ENCODE results near the gene C11orf98. TPM values are rescaled to one million over a fixed set of nuclear protein-coding genes. Genes with fewer than 3 reads are reported as not detected.

The C11orf98 gene
- total and polyA plus RNA-seq, 2 of the 13 experiments (the other 11 are each of a cell fraction or from before 2014, with no cell fraction given) = 30.4 to 91.8 TPM

DNA sequence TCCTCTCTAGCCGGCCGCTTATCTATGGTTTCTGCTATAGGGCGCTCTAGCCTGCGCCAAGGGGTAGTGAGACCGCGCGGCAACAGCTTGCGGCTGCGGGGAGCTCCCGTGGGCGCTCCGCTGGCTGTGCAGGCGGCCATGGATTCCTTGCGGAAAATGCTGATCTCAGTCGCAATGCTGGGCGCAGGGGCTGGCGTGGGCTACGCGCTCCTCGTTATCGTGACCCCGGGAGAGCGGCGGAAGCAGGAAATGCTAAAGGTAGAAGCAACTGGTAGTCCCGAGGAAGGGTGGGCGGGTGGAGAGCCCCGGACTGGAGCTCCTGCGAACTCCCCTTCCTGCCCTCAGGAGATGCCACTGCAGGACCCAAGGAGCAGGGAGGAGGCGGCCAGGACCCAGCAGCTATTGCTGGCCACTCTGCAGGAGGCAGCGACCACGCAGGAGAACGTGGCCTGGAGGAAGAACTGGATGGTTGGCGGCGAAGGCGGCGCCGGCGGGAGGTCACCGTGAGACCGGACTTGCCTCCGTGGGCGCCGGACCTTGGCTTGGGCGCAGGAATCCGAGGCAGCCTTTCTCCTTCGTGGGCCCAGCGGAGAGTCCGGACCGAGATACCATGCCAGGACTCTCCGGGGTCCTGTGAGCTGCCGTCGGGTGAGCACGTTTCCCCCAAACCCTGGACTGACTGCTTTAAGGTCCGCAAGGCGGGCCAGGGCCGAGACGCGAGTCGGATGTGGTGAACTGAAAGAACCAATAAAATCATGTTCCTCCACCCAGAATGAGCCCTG is 6.8 kb upstream of the C11orf98 start, which contains the start of the genes LBHD1 and UQCC3 (continued):
- TF ChIP-seq ZNF550 (CRISPR knock-in tag; IDR thresholded peaks at IDR 0.05; ENCODE audit: borderline replicate concordance) (peak; percentile 93; the same call in 1 of the 2 replicates), ZNF556 (CRISPR knock-in tag; IDR thresholded peaks at IDR 0.05; ENCODE audit: borderline replicate concordance) (peak; percentile 78; the same call in 1 of the 2 replicates), PPARG (CRISPR knock-in tag; conservative IDR thresholded peaks at IDR 0.05) (no peak), MEIS1 (CRISPR knock-in tag; IDR thresholded peaks at IDR 0.05; ENCODE audit: borderline replicate concordance) (no peak), ZNF232 (CRISPR knock-in tag; IDR thresholded peaks at IDR 0.05; ENCODE audit: borderline replicate concordance) (peak; percentile 82; the same call in 1 of the 2 replicates), GATAD1 (CRISPR knock-in tag; IDR thresholded peaks at IDR 0.05) (peak; percentile 84), TMF1 (CRISPR knock-in tag; IDR thresholded peaks at IDR 0.05; ENCODE audit: low read depth) (0 out of 2 replicates have a peak, but pooled peaks have one; percentile 43), RNF2 (conservative IDR thresholded peaks at IDR 0.05; ENCODE audit: low read depth) (no peak), RCOR2 (CRISPR knock-in tag; IDR thresholded peaks at IDR 0.05) (no peak), ZNF782 (CRISPR knock-in tag; IDR thresholded peaks at IDR 0.05; ENCODE audit: borderline replicate concordance) (no peak), ZNF839 (CRISPR knock-in tag; IDR thresholded peaks at IDR 0.05; ENCODE audit: borderline replicate concordance) (peak; percentile 96), ZNF589 (CRISPR knock-in tag; conservative IDR thresholded peaks at IDR 0.05) (peak; percentile 73; the same call in 1 of the 2 replicates), NBN (conservative IDR thresholded peaks at IDR 0.05) (no peak), MAZ (IDR thresholded peaks at IDR 0.05; ENCODE audit: borderline replicate concordance, low read depth, low read length) (no peak), MAZ (CRISPR knock-in tag; IDR thresholded peaks at IDR 0.05; ENCODE audit: low read depth) (peak; percentile 59; the same call in 1 of the 2 replicates), YY1 (IDR thresholded peaks at IDR 0.05; ENCODE audit: insufficient read depth, insufficient replicate concordance, low read depth, low read length) (peak; percentile 86), NCOA5 (CRISPR knock-in tag; IDR thresholded peaks at IDR 0.05) (no peak), ZNF263 (CRISPR knock-in tag; IDR thresholded peaks at IDR 0.05) (no peak), MZF1 (CRISPR knock-in tag; IDR thresholded peaks at IDR 0.05; ENCODE audit: borderline replicate concordance) (0 out of 2 replicates have a peak, but pooled peaks have one; percentile 19), PCBP2 (optimal IDR thresholded peaks at IDR 0.05; ENCODE audit: low read depth, low read length, poor library complexity, severe bottlenecking) (no peak), TBP (CRISPR knock-in tag; IDR thresholded peaks at IDR 0.05) (no peak), KLF16 (CRISPR knock-in tag; IDR thresholded peaks at IDR 0.05) (peak in 1 of 2 experiments; percentile 56; a peak in 1 of 4 replicates), NR2F2 (IDR thresholded peaks at IDR 0.05; ENCODE audit: borderline replicate concordance, low read depth) (no peak), ZNF891 (CRISPR knock-in tag; IDR thresholded peaks at IDR 0.05) (peak; percentile 71), HCFC1 (IDR thresholded peaks at IDR 0.05; ENCODE audit: low read depth, low read length) (peak; percentile 26; the same call in 1 of the 2 replicates), HDAC1 (CRISPR knock-in tag; IDR thresholded peaks at IDR 0.05) (peak; percentile 68; the same call in 1 of the 2 replicates), ZNF557 (CRISPR knock-in tag; IDR thresholded peaks at IDR 0.05) (no peak), SSRP1 (CRISPR knock-in tag; IDR thresholded peaks at IDR 0.05) (peak; percentile 14; the same call in 1 of the 2 replicates), ZNF44 (CRISPR knock-in tag; IDR thresholded peaks at IDR 0.05) (peak; percentile 27; the same call in 1 of the 2 replicates), RARG (CRISPR knock-in tag; IDR thresholded peaks at IDR 0.05; ENCODE audit: low read depth) (no peak), NCOA2 (CRISPR knock-in tag; IDR thresholded peaks at IDR 0.05) (peak; percentile 38; the same call in 1 of the 2 replicates), CBX1 (IDR thresholded peaks at IDR 0.05; ENCODE audit: low read depth) (no peak)
- TF ChIP-seq, protein P1, sequence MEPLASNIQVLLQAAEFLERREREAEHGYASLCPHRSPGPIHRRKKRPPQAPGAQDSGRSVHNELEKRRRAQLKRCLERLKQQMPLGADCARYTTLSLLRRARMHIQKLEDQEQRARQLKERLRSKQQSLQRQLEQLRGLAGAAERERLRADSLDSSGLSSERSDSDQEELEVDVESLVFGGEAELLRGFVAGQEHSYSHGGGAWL (CRISPR knock-in tag; IDR thresholded peaks at IDR 0.05) = no peak; the same call in none of the 2 replicates

Data from HepG2 (cell line).